ENCODE results near the gene CD6.

CD6 gene

GRCh38 chr11:61012737-61013215 is 41.3 kb downstream of the CD6 start:
- DNase-seq = no peak

GRCh38 chr11:61018059-61018458 is 46.6 kb downstream of the CD6 start:
- no peak for DNase-seq

GRCh38 chr11:61019037-61019831 is 47.8 kb downstream of the CD6 start:
- no peak for DNase-seq

- DNase-seq = no peak
These were observed 48.4 kb downstream of the CD6 start for GRCh38 chr11:61019832-61020405.

- DNase-seq = no peak
These were observed 49.2 kb downstream of the CD6 start for GRCh38 chr11:61020551-61021235.

- DNase-seq = peak; percentile 94 to 95
These were observed 50.3 kb downstream of the CD6 start for GRCh38 chr11:61021661-61022212.

- DNase-seq = no peak
These were observed 51.0 kb downstream of the CD6 start for GRCh38 chr11:61022311-61023085.

GRCh38 chr11:61023086-61023965 is 51.8 kb downstream of the CD6 start:
- DNase-seq = peak; percentile 58 to 74

GRCh38 chr11:61023966-61024295 is 52.5 kb downstream of the CD6 start:
- DNase-seq = no peak

GRCh38 chr11:61024938-61025820 is 53.7 kb downstream of the CD6 start:
- DNase-seq = no peak

GRCh38 chr11:61025821-61026120 is 54.3 kb downstream of the CD6 start:
- no peak for DNase-seq

- DNase-seq = peak; percentile 68 to 79
These were observed 54.9 kb downstream of the CD6 start for GRCh38 chr11:61026121-61027031.

GRCh38 chr11:61027141-61027840 is 55.8 kb downstream of the CD6 start:
- peak in 1 of 2 donors; percentile 41 for DNase-seq

- DNase-seq = peak; percentile 44 to 62
These were observed 56.8 kb downstream of the CD6 start for GRCh38 chr11:61028135-61028729.

- DNase-seq = no peak
These were observed 61.3 kb downstream of the CD6 start for GRCh38 chr11:61032824-61033223.

GRCh38 chr11:61033417-61033816 is 61.9 kb downstream of the CD6 start:
- no peak for DNase-seq

GRCh38 chr11:61034111-61034510 is 62.6 kb downstream of the CD6 start:
- no peak for DNase-seq

GRCh38 chr11:61034704-61035525 is 63.4 kb downstream of the CD6 start:
- no peak for DNase-seq

Measured in CD4-positive, alpha-beta T cell treated with Interleukin-4 for 1 hour (primary cell).